ENCODE measurements around the gene MEIS1.
A peak's percentile ranks its signal among the peaks of the same experiment; 100 is the strongest.

Gene MEIS1

DNA sequence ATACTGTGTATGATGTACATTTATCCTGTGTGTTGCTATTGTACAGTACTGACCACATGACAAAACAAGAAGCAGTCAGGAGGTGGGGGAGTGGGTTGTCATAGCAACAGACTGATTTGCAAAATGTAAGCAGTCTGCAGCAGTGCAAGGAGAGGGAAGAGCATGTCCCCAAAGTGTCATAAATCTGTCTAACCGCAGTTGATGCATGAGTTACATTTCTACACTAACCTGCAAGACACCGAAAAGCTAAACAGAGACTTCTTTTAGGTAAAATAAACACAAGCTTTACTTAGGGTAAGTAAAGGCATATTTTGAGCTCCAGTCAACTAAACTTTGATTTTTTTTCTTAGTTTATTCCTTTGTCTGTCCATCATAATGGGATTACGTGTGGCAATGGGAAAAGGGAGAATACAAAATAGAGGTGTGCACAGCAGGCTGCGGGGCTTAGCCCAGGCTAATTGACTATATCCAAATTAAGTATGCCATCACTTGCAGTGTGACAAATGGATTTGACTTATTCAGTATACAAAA lies 134.5 kb downstream of the MEIS1 start:
- TF ChIP-seq, protein P1, sequence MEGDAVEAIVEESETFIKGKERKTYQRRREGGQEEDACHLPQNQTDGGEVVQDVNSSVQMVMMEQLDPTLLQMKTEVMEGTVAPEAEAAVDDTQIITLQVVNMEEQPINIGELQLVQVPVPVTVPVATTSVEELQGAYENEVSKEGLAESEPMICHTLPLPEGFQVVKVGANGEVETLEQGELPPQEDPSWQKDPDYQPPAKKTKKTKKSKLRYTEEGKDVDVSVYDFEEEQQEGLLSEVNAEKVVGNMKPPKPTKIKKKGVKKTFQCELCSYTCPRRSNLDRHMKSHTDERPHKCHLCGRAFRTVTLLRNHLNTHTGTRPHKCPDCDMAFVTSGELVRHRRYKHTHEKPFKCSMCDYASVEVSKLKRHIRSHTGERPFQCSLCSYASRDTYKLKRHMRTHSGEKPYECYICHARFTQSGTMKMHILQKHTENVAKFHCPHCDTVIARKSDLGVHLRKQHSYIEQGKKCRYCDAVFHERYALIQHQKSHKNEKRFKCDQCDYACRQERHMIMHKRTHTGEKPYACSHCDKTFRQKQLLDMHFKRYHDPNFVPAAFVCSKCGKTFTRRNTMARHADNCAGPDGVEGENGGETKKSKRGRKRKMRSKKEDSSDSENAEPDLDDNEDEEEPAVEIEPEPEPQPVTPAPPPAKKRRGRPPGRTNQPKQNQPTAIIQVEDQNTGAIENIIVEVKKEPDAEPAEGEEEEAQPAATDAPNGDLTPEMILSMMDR (IDR thresholded peaks at IDR 0.05; ENCODE audit: low read depth, low read length, missing control alignments) = no peak
- DNase-seq (ENCODE audit: extremely low read depth, low read depth) = no peak

DNA sequence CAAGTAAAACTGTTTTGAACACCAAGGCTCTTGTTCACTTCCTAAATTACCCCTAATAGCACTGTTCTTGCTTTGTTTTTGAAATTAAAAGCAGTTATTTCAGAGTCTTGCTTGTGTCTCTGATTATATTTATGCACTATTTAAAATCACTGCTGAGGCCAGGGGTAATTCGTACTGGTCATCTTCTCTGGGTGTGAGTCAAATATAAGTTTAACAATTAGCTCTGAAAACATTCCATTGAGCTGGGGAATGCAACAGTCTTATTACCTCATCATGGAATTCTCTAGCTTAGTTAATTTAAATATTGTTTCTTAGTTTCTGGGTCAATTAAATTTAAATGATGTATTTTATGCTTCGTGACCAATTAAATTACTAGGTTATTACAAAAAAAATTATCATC lies 135.0 kb downstream of the MEIS1 start:
- TF ChIP-seq, protein P1 (IDR thresholded peaks at IDR 0.05; ENCODE audit: low read depth, low read length, missing control alignments) = no peak
- no peak for DNase-seq (ENCODE audit: extremely low read depth, low read depth)
- H3K4me3 ChIP-seq (replicated peaks; ENCODE audit: low read depth, low read length) = no peak overlapping the region

More for the DNA sequence above, 134.5 kb downstream of the MEIS1 start:
- no peak overlapping the region for H3K4me3 ChIP-seq (replicated peaks; ENCODE audit: low read depth, low read length)

DNA sequence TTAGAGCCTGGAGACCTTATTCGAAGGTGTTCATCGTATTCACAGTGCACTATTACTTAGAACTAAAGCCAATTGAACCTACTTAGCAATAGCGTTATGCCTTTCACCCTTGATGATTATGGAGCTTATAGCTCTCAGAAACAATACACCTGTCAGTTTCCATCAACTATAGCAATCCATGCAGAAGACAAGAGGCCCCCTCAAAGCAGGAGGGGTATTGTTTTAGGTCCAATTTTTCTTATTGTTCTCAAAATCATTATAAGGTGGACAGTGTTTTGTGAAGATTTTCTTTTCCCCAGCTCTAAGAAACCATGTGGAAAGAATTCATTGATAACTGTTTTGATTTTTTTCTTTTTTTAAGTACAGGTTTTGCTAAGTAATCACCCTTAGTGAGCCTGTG lies 135.5 kb downstream of the MEIS1 start:
- no peak overlapping the region for H3K4me3 ChIP-seq (replicated peaks; ENCODE audit: low read depth, low read length)
- TF ChIP-seq, protein P1 (IDR thresholded peaks at IDR 0.05; ENCODE audit: low read depth, low read length, missing control alignments) = no peak
- no peak for DNase-seq (ENCODE audit: extremely low read depth, low read depth)

DNA sequence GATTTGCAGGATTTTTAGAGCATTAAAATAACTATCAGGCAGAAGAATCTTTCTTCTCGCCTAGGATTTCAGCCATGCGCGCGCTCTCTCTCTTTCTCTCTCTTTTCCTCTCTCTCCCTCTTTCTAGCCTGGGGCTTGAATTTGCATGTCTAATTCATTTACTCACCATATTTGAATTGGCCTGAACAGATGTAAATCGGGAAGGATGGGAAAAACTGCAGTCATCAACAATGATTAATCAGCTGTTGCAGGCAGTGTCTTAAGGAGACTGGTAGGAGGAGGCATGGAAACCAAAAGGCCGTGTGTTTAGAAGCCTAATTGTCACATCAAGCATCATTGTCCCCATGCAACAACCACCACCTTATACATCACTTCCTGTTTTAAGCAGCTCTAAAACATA lies 137.0 kb downstream of the MEIS1 start:
- no peak overlapping the region for H3K4me3 ChIP-seq (replicated peaks; ENCODE audit: low read depth, low read length)
- TF ChIP-seq, protein P1 (IDR thresholded peaks at IDR 0.05; ENCODE audit: low read depth, low read length, missing control alignments) = no peak

DNA sequence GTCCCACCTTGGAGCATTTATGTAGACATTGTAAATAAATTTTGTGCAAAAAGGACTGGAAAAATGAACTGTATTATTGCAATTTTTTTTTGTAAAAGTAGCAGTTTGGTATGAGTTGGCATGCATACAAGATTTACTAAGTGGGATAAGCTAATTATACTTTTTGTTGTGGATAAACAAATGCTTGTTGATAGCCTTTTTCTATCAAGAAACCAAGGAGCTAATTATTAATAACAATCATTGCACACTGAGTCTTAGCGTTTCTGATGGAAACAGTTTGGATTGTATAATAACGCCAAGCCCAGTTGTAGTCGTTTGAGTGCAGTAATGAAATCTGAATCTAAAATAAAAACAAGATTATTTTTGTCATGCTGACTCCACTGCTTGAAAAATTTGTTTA lies 137.5 kb downstream of the MEIS1 start:
- TF ChIP-seq, protein P1 (IDR thresholded peaks at IDR 0.05; ENCODE audit: low read depth, low read length, missing control alignments) = no peak
- no peak overlapping the region for H3K4me3 ChIP-seq (replicated peaks; ENCODE audit: low read depth, low read length)
- DNase-seq (ENCODE audit: extremely low read depth, low read depth) = no peak

More for the DNA sequence above, 137.0 kb downstream of the MEIS1 start:
- no peak for DNase-seq (ENCODE audit: extremely low read depth, low read depth)

DNA sequence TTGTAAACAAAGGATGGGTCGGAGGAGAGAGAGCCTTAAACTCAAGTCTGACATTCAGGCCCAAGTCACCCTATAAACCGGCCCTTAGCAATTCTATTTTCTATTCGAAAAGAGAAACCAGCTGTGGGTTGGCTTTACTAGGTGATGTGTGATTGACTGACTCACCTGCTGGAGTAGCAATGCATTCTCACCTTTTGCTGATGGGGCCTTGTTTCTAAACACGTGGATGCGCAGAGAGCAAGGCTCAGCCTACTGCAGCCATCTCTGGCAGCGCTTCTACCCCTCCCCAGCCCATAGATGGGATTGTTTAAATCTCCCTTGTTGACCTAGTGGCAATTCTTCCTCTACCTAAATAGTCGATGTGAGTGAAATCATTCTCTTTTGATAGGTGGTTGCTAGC lies 138.5 kb downstream of the MEIS1 start:
- H3K4me3 ChIP-seq (replicated peaks; ENCODE audit: low read depth, low read length) = no peak overlapping the region
- DNase-seq (ENCODE audit: extremely low read depth, low read depth) = no peak
- TF ChIP-seq, protein P1 (IDR thresholded peaks at IDR 0.05; ENCODE audit: low read depth, low read length, missing control alignments) = no peak

DNA sequence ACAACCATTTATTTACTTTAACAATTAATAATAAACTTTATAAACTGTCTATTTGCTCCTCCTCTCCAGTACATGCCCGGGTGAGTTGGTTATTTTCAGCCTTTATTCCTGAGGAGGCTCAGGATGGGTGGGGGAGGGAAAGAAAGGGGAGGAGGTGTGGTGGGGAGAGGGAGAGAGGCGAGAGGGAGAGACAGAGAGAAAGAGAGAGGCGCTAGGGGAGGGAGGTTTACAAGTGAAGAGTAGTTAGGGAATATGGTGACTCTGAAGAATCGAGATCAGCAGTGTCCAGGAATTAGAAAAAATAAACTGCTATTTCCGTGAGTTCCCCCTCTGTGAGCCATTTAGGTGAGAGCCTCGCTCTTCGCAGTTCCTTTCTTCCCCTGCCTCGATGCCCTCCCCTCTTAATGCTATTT lies 138.9 kb downstream of the MEIS1 start:
- no peak for DNase-seq (ENCODE audit: extremely low read depth, low read depth)
- TF ChIP-seq, protein P1 (IDR thresholded peaks at IDR 0.05; ENCODE audit: low read depth, low read length, missing control alignments) = no peak
- peak overlapping the region; percentile 26 for H3K4me3 ChIP-seq (replicated peaks; ENCODE audit: low read depth, low read length)
